Measurements from ENCODE around the gene GPAT2. TPM values are rescaled to one million over a fixed set of nuclear protein-coding genes. Genes with fewer than 3 reads are reported as not detected.
"Not testable (repeated sequence)": the region's sequence is repeated elsewhere in the genome, so short reads cannot be mapped to it uniquely, and the experiment has no call there.

Gene GPAT2, protein sequence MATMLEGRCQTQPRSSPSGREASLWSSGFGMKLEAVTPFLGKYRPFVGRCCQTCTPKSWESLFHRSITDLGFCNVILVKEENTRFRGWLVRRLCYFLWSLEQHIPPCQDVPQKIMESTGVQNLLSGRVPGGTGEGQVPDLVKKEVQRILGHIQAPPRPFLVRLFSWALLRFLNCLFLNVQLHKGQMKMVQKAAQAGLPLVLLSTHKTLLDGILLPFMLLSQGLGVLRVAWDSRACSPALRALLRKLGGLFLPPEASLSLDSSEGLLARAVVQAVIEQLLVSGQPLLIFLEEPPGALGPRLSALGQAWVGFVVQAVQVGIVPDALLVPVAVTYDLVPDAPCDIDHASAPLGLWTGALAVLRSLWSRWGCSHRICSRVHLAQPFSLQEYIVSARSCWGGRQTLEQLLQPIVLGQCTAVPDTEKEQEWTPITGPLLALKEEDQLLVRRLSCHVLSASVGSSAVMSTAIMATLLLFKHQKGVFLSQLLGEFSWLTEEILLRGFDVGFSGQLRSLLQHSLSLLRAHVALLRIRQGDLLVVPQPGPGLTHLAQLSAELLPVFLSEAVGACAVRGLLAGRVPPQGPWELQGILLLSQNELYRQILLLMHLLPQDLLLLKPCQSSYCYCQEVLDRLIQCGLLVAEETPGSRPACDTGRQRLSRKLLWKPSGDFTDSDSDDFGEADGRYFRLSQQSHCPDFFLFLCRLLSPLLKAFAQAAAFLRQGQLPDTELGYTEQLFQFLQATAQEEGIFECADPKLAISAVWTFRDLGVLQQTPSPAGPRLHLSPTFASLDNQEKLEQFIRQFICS
- total RNA-seq (10 to 100 TPM; 33.6 to 36.2 TPM), polyA plus RNA-seq (8.9 TPM)

DNA sequence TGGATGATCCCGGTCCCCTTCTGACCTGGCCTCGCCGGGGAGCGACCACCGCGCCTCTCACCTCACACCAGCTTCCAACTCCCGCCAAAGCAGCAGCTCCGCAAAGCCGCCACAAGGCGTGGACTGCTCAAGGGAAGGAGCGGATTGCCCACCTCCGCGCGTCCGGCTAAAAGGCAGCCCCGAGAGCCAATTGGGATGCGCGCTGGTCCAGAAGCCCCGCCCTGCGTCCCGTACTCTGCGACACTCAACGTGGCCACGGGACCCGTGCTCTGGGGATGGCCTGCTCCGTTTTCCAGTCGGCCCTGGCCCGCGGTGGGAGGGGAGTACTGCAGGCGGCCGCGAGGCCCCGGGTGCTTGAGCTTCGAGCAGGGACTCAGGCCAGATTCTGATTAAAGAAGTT lies at the start of gene GPAT2:
Gene GPAT2, minus strand, starts transcription at position 125 of the 400 bp plus-strand sequence. CDS start 2,557 bp downstream, outside the sequence.
- H3K27me3 Mint-ChIP-seq; H3K9me3 Mint-ChIP-seq; H3K27ac ChIP-seq (ENCODE audit: low read depth, low read length); H3K4me3 ChIP-seq (ENCODE audit: low read length); H3K4me1 Mint-ChIP-seq; CTCF ChIA-PET; H3K4me1 ChIP-seq (ENCODE audit: insufficient read depth, low read length); H3K4me3 Mint-ChIP-seq; DNase-seq; H3K36me3 Mint-ChIP-seq; H3K36me3 ChIP-seq (ENCODE audit: insufficient read depth, low read length); POLR2A ChIA-PET; H3K27me3 ChIP-seq (ENCODE audit: insufficient read depth, low read length, poor library complexity, severe bottlenecking); H3K9me3 ChIP-seq (ENCODE audit: low read length); H3K27ac Mint-ChIP-seq: not testable (repeated sequence)

DNA sequence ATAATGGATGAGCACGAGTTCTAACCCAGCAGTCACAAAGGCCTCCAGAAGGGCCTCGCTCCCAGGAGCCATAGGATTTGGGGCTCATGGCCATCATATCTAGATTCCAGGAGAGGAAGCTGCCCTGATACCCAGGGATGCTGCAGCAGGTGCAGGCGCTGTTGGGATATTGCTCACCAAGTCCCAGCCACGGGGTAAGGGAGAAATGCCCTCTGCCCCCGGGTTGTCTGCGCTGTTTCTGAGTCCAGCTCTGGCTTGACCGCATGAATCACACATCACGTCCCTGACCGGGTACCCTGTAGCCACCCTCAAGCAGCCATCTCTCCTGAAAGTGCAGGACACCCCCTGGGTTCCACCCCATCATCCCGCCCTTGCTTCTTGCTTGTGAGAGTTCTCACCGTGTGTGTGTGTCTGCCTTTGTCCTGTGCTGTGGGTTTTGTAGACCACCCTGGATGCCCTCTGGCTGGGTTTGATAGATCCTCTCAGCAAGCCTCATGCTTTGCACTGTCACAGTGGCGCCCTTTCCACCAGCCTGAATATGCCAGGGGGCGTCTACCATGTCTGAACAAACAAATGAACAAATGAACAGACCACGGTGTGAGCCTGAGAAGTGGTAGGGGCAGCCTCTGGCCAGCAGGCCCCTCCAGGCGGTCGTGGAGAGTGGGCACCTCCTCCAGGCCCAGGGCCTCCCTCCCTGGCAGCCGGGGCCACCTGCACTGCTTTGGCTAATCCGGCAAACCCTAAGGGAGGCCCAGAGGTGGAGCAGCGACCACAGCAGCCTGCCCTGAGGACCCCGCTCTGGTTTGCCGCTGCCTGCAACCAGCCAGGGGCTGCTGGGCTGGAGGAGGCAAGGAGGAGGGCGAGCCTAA lies 49.5 kb upstream of the GPAT2 start:
- H3K36me3 ChIP-seq (ENCODE audit: insufficient read depth, low read length), result no peaks in the 10 kb centered on the region
- peaks cover 0 to 3% (median 0%) of the 10 kb centered on the region in 5 donors for H3K9me3 Mint-ChIP-seq
- H3K4me1 Mint-ChIP-seq, result no peaks in the 10 kb centered on the region
- no peaks in the 10 kb centered on the region for H3K9me3 ChIP-seq (ENCODE audit: low read length)
- no peaks in the 10 kb centered on the region for H3K4me1 ChIP-seq (ENCODE audit: insufficient read depth, low read length)
- H3K27ac ChIP-seq (ENCODE audit: low read depth, low read length), result no peak overlapping the region
- ChIA-PET POLR2A (no interaction called here), CTCF (no interaction called here)
- no peak overlapping the region for H3K4me3 ChIP-seq (ENCODE audit: low read length)
- H3K27me3 ChIP-seq (ENCODE audit: insufficient read depth, low read length, poor library complexity, severe bottlenecking), result no peaks in the 10 kb centered on the region
- peaks cover 10 to 27% of the 10 kb centered on the region in 2 donors for H3K27me3 Mint-ChIP-seq
- H3K4me3 Mint-ChIP-seq, result no peak overlapping the region
- peaks cover 0 to 4% (median 0%) of the 10 kb centered on the region in 3 donors for H3K36me3 Mint-ChIP-seq
- DNase-seq, result no peak
- no peak overlapping the region for H3K27ac Mint-ChIP-seq

DNA sequence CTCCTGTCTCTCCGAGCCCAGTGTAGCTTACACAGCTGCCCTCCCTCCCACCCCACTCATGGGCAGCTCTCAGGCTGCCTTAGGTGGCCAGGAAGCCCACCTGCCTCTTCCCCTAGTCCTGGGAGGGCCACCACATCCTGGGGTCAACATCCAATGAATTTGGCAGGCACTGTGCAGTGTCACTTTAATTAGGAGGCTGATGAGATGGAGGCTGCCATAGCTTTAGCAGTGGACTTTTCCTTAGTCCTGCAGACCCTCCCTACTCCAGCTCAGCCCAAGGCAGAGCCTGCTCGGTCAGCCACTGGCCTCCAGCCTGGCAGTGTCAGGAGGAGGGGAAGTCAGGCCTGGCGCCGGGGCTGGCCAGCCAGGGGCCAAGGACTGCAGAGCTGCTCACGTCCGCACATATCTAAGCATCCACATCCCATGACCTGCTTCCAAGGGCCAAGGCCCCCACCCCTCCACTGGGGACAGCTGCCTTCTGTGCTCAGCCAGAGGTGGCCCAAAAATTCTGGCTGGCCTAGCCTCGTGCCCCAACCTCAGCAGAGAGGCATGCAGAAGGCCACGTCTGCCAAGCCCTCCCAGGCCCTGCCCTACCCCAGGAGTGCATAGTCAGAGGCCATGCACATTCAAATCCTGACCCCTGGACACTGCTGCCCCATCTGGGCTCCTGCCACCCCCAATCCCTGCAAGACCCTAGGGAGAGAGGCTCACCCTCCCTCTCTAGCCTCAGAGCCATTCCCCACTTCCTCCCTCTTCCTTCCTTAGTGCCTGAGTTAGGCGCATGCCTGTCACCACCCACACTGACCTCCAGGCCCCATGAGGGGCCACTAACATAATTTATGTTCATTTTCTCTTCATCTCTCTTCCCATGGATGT lies 48.6 kb upstream of the GPAT2 start:
- no peaks in the 10 kb centered on the region for H3K4me1 Mint-ChIP-seq
- no peak for DNase-seq
- Histone ChIP-seq H3K4me3 (ENCODE audit: low read length) (no peak overlapping the region), H3K27ac (ENCODE audit: low read depth, low read length) (no peak overlapping the region), H3K27me3 (ENCODE audit: insufficient read depth, low read length, poor library complexity, severe bottlenecking) (no peaks in the 10 kb centered on the region), H3K36me3 (ENCODE audit: insufficient read depth, low read length) (no peaks in the 10 kb centered on the region), H3K9me3 (ENCODE audit: low read length) (no peaks in the 10 kb centered on the region), H3K4me1 (ENCODE audit: insufficient read depth, low read length) (no peaks in the 10 kb centered on the region)
- POLR2A ChIA-PET, result no interaction called here
- H3K36me3 Mint-ChIP-seq, result peaks cover 0 to 4% (median 0%) of the 10 kb centered on the region in 3 donors
- CTCF ChIA-PET, result no interaction called here
- peaks cover 10 to 27% of the 10 kb centered on the region in 2 donors for H3K27me3 Mint-ChIP-seq
- no peak overlapping the region for H3K4me3 Mint-ChIP-seq
- peaks cover 0 to 3% (median 0%) of the 10 kb centered on the region in 5 donors for H3K9me3 Mint-ChIP-seq
- H3K27ac Mint-ChIP-seq, result peak overlapping the region in 1 of 8 donors; percentile 52

DNA sequence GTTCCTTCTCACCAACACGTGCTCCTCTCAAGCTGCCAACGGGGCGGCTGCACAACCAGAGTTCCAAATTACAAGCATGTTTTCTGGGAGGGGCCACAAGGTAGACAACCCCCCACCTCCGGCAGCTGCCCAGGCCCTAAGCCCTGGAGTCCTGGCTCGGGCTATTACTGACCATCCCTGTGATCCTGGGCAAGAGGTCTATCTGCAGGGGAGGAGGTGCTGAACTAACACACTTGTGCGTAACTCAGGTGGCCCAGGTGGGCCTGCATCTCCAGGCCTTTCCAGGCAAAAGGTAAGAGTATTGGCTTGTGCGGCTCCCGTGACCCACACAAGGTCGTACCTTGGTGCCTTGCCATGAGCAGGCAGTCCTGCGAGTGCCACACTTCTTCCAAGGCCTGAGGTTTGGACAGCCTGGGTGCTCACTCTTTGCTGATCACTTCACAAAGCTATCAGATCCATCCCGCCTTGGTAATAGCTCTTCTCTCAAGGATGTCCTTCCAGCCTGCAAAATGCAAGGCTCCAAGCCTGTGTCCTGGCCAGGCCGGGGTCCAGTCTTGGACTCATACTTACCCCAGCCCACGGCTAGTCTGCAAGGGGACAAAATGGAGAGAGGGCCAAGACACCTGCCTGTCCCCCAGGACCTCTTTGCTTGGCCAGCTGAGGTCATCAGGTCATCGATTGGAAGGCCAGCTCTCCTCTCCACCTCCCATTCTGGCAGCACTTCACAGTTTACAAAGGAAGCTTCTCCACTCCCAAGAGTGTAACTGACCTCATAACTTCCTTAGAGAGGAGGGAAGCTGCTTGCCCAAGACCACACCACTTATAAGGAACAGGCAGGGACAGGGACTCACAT lies 47.7 kb upstream of the GPAT2 start:
- Histone ChIP-seq H3K27me3 (ENCODE audit: insufficient read depth, low read length, poor library complexity, severe bottlenecking) (no peaks in the 10 kb centered on the region), H3K27ac (ENCODE audit: low read depth, low read length) (no peak overlapping the region), H3K9me3 (ENCODE audit: low read length) (no peaks in the 10 kb centered on the region), H3K36me3 (ENCODE audit: insufficient read depth, low read length) (no peaks in the 10 kb centered on the region), H3K4me3 (ENCODE audit: low read length) (no peak overlapping the region), H3K4me1 (ENCODE audit: insufficient read depth, low read length) (no peaks in the 10 kb centered on the region)
- no peak overlapping the region for H3K4me3 Mint-ChIP-seq
- peaks cover 9 to 24% of the 10 kb centered on the region in 2 donors for H3K27me3 Mint-ChIP-seq
- H3K27ac Mint-ChIP-seq, result no peak overlapping the region
- DNase-seq, result no peak
- H3K9me3 Mint-ChIP-seq, result peaks cover 0 to 5% (median 0%) of the 10 kb centered on the region in 5 donors
- ChIA-PET POLR2A (no interaction called here), CTCF (no interaction called here)
- no peaks in the 10 kb centered on the region for H3K4me1 Mint-ChIP-seq
- H3K36me3 Mint-ChIP-seq, result peaks cover 0 to 4% (median 0%) of the 10 kb centered on the region in 3 donors

DNA sequence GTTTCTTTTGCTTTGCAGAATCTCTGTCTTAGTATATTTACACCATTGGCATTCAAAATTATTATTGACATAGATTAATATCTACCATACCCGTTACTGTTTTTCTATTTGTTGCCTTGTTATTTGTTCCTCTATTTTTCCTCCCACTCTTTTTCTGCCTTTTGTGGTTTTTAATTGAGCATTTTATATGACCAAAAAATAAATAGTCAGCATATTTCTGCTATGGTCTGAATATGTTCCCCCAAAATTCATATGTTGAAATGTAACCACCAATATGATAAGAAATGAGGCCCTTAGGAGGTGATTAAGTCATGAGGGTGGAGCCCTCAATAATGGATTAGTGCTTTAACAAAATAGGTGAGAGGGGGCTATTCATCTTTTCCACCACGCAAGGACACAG lies 46.3 kb upstream of the GPAT2 start:
- Histone ChIP-seq H3K27ac (ENCODE audit: low read depth, low read length) (no peak overlapping the region), H3K9me3 (ENCODE audit: low read length) (no peaks in the 10 kb centered on the region), H3K36me3 (ENCODE audit: insufficient read depth, low read length) (no peaks in the 10 kb centered on the region), H3K27me3 (ENCODE audit: insufficient read depth, low read length, poor library complexity, severe bottlenecking) (no peaks in the 10 kb centered on the region), H3K4me1 (ENCODE audit: insufficient read depth, low read length) (no peaks in the 10 kb centered on the region), H3K4me3 (ENCODE audit: low read length) (no peak overlapping the region)
- H3K27ac Mint-ChIP-seq, result no peak overlapping the region
- CTCF ChIA-PET, result no interaction called here
- no peak overlapping the region for H3K4me3 Mint-ChIP-seq
- H3K4me1 Mint-ChIP-seq, result no peaks in the 10 kb centered on the region
- no peak for DNase-seq
- peaks cover 0 to 12% (median 7%) of the 10 kb centered on the region in 5 donors for H3K9me3 Mint-ChIP-seq
- H3K27me3 Mint-ChIP-seq, result peaks cover 7 to 24% of the 10 kb centered on the region in 2 donors
- peaks cover 0 to 7% (median 0%) of the 10 kb centered on the region in 3 donors for H3K36me3 Mint-ChIP-seq
- POLR2A ChIA-PET, result no interaction called here

DNA sequence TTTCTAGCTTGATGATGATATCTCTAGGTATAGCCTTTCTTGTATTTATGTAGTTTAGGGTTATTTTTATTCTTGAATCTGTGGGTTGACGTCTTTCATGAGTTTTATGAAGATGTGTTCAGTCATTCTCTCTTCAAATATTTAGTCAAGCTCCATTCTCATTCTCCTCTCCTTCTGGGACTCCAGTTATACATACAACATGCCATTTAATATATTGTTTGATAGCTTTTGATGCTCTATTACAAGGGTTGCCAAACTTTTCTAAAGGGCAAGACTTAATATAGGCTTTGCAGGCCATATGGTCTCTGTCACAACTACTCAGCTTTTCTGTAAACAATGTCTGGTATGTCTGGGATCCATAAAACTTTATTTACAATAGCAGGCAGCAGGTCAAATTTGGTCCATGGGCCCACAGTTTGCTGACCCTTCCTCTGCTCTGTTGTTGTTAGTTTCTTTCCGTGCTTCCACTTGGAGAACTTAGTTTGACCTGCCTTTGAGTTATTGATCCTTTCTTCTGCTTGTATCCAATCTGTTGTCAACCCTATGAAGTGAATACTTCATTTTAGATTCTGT lies 40.6 kb upstream of the GPAT2 start:
- Mint-ChIP-seq H3K4me1 (no peaks in the 10 kb centered on the region), H3K9me3 (peaks cover 6 to 23% (median 15%) of the 10 kb centered on the region in 5 donors), H3K4me3 (no peak overlapping the region), H3K27me3 (peaks cover 6% of the 10 kb centered on the region in 2 donors), H3K36me3 (peaks cover 0 to 16% (median 2%) of the 10 kb centered on the region in 3 donors), H3K27ac (no peak overlapping the region)
- DNase-seq, result no peak
- CTCF ChIA-PET, result interaction anchor here (1.1 to 1.4 kb wide), 2 partner anchors 24 to 63 kb away, joined by 3 read pairs; partner anchors contain the start of gene ASTL
- Histone ChIP-seq H3K4me1 (ENCODE audit: insufficient read depth, low read length) (no peaks in the 10 kb centered on the region), H3K36me3 (ENCODE audit: insufficient read depth, low read length) (no peaks in the 10 kb centered on the region), H3K27me3 (ENCODE audit: insufficient read depth, low read length, poor library complexity, severe bottlenecking) (no peaks in the 10 kb centered on the region), H3K27ac (ENCODE audit: low read depth, low read length) (no peak overlapping the region), H3K4me3 (ENCODE audit: low read length) (no peak overlapping the region), H3K9me3 (ENCODE audit: low read length) (no peaks in the 10 kb centered on the region)
- POLR2A ChIA-PET, result no interaction called here

Data from CD8-positive, alpha-beta memory T cell (primary cell).